T-cell (primary cell): ENCODE measurements around the gene ADD2. TPM values are rescaled to one million over a fixed set of nuclear protein-coding genes. Genes with fewer than 3 reads are reported as not detected.

Experiments
- ATAC-seq, 4 experiments: fragments of 200-7000 bp in 3 of 4; fragments of 150-1000 bp in 1 of 4; cut with Tn5 transposase; replicated peaks in 1 of 4; 1 replicate in 3 of 4; 2 replicates in 1 of 4; pipeline ENCODE4 v1.10.0; 2021; ENCODE audit warnings: moderate library complexity in 3 of 4, mild to moderate bottlenecking in 2 of 4, moderate number of reproducible peaks in 1 of 4
- CTCF ChIA-PET, 2 donors: fragments of 300-600 bp; sonication (Branson Sonifier 250); formaldehyde crosslinking; loops; one replicate each; lab custom pipeline; 2022; ENCODE audit warnings: antibody characterized with exemption in 2 of 2; lab: Charles Lee
- POLR2A ChIA-PET, 2 donors: fragments of 300-600 bp; sonication (Branson Sonifier 250); formaldehyde crosslinking; loops; one replicate each; lab custom pipeline; 2022; ENCODE audit warnings: antibody characterized with exemption in 2 of 2; lab: Charles Lee
- DNase-seq, 35 experiments: peaks; one replicate each; pipeline versions ENCODE4 v3.0.0 to v3.0.0-alpha.2; 2013 to 2023
- H3K27ac ChIP-seq: one replicate; pipeline ENCODE4 v1.5.1; 2013; ENCODE audit warnings: low read length
- H3K27me3 ChIP-seq, 2 experiments: replicated peaks in 1 of 2; 1 replicate in 1 of 2; 2 replicates in 1 of 2; pipeline versions ENCODE4 v1.6.1 to v1.7.0; 2013; ENCODE audit warnings: low read length in 1 of 2, mixed read lengths in 1 of 2; ENCODE audit not compliant: control insufficient read depth in 2 of 2, insufficient read depth in 2 of 2; ENCODE audit errors: extremely low read depth in 1 of 2
- H3K36me3 ChIP-seq, 2 donors: 1 replicate in 1 of 2; 2 replicates in 1 of 2; pipeline versions ENCODE4 v1.6.1 to v1.7.0; 2013; ENCODE audit warnings: low read length in 1 of 2; ENCODE audit not compliant: control insufficient read depth in 2 of 2, insufficient read depth in 1 of 2; ENCODE audit errors: extremely low read depth in 1 of 2
- H3K4me1 ChIP-seq, 2 experiments: 1 replicate in 1 of 2; 2 replicates in 1 of 2; pipeline versions ENCODE4 v1.6.1 to v1.7.0; 2013; ENCODE audit warnings: low read length in 2 of 2, mixed read lengths in 1 of 2; ENCODE audit not compliant: insufficient read depth in 2 of 2, control insufficient read depth in 1 of 2; ENCODE audit errors: extremely low read depth in 1 of 2
- H3K4me3 ChIP-seq, 2 donors: 1 replicate in 1 of 2; 2 replicates in 1 of 2; pipeline versions ENCODE4 v1.5.1 to v1.7.0; 2013; ENCODE audit warnings: mild to moderate bottlenecking in 2 of 2, low read length in 1 of 2, moderate library complexity in 1 of 2; ENCODE audit not compliant: control insufficient read depth in 1 of 2; ENCODE audit errors: extremely low read depth in 1 of 2
- H3K9me3 ChIP-seq: 2 replicates; pipeline ENCODE4 v1.7.0; 2013
- H3K27ac Mint-ChIP-seq, 2 donors: one replicate each; pipeline ENCODE4 v1.8.0; 2020 to 2021; ENCODE audit warnings: mild to moderate bottlenecking in 2 of 2, mixed read lengths in 2 of 2
- H3K27me3 Mint-ChIP-seq, 2 donors: one replicate each; pipeline ENCODE4 v1.8.0; 2021 to 2022; ENCODE audit warnings: mixed read lengths in 2 of 2
- H3K36me3 Mint-ChIP-seq: one replicate; pipeline ENCODE4 v1.8.0; 2021; ENCODE audit warnings: mixed read lengths
- H3K4me1 Mint-ChIP-seq, 3 donors: one replicate each; pipeline ENCODE4 v1.8.0; 2020 to 2022; ENCODE audit warnings: mixed read lengths in 3 of 3, mild to moderate bottlenecking in 1 of 3
- H3K4me3 Mint-ChIP-seq, 3 donors: one replicate each; pipeline ENCODE4 v1.8.0; 2020 to 2022; ENCODE audit warnings: mild to moderate bottlenecking in 3 of 3, mixed read lengths in 3 of 3, moderate library complexity in 3 of 3
- H3K9me3 Mint-ChIP-seq, 3 donors: one replicate each; pipeline ENCODE4 v1.8.0; 2020 to 2022; ENCODE audit warnings: mixed read lengths in 3 of 3
- WGBS: methylation state at CpG from one replicate; pipeline ENCODE4 v1.1.5; 2013; ENCODE audit warnings: missing lambda C conversion rate; ENCODE audit not compliant: insufficient coverage; 5-methylcytosine and 5-hydroxymethylcytosine counted together
- total RNA-seq, 35 experiments: library from RNA in 6 of 35; stranded (reverse) in 6 of 35; fragments of 120-200 nt in 1 of 35; gene quantifications; one replicate each; pipeline versions ENCODE4 v1.2.1 to v1.2.4 and lab custom pipeline; 2013 to 2026

The ADD2 gene
- total RNA-seq, 5 donors from 2014 or later (not counting 1 experiment from before 2014, with no cell fraction given): 4.7 to 7.9 (median 7.1) TPM

GRCh38 chr2:70750320-70750719 lies 17.7 kb downstream of the ADD2 start:
- no peak overlapping the region for H3K27ac ChIP-seq
- no peak overlapping the region for H3K4me3 ChIP-seq
- no peaks in the 10 kb centered on the region for H3K4me1 ChIP-seq
- no peaks in the 10 kb centered on the region for H3K9me3 Mint-ChIP-seq
- peaks cover 2 to 5% of the 10 kb centered on the region in 2 experiments for H3K27me3 ChIP-seq
- H3K27me3 Mint-ChIP-seq: peaks cover 8 to 11% of the 10 kb centered on the region in 2 donors
- no peak overlapping the region for H3K27ac Mint-ChIP-seq
- WGBS: no CpG with 5 or more reads among the region's 1 CpG
- no peaks in the 10 kb centered on the region for H3K9me3 ChIP-seq
- no peaks in the 10 kb centered on the region for H3K36me3 Mint-ChIP-seq
- ATAC-seq (no peak), DNase-seq (no peak)
- H3K36me3 ChIP-seq: no peaks in the 10 kb centered on the region
- CTCF ChIA-PET: no interaction called here
- no peaks in the 10 kb centered on the region for H3K4me1 Mint-ChIP-seq
- POLR2A ChIA-PET: no interaction called here
- H3K4me3 Mint-ChIP-seq: no peak overlapping the region

- WGBS: no CpG with 5 or more reads among the region's 1 CpG
- no peaks in the 10 kb centered on the region for H3K36me3 ChIP-seq
- Mint-ChIP-seq H3K4me3 (no peak overlapping the region), H3K4me1 (no peaks in the 10 kb centered on the region), H3K27ac (no peak overlapping the region), H3K27me3 (peaks cover 8 to 13% of the 10 kb centered on the region in 2 donors), H3K36me3 (no peaks in the 10 kb centered on the region), H3K9me3 (no peaks in the 10 kb centered on the region)
- H3K27me3 ChIP-seq: peaks cover 0 to 2% of the 10 kb centered on the region in 2 experiments
- no peaks in the 10 kb centered on the region for H3K4me1 ChIP-seq
- CTCF ChIA-PET: interaction anchor here in 1 of 2 donors (0.6 kb wide), 1 partner anchor 42 kb away, joined by 15 read pairs; the partner anchor contains the start of gene FIGLA
- ATAC-seq (no peak), DNase-seq (no peak)
- no peak overlapping the region for H3K4me3 ChIP-seq
- no peak overlapping the region for H3K27ac ChIP-seq
- H3K9me3 ChIP-seq: no peaks in the 10 kb centered on the region
- POLR2A ChIA-PET: no interaction called here
Observed at GRCh38 chr2:70748002-70748784, 19.8 kb downstream of the ADD2 start.

DNA sequence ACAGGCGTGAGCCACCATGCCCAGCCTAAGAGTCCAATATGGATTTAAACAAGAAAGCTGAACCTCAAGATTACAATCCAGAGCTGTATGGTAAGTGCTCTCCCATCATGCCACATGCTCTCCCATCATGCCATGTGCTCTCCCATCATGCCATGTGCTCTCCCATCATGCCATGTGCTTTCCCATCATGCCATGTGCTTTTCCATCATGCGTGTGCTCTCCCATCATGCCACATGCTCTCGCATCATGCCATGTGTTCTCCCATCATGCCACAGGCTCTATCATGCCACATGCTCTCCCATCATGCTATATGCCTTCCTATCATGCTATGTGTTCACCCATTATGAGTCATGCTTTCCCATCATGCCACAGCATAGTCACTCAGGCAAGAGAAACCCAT lies 20.7 kb downstream of the ADD2 start:
- no peak overlapping the region for H3K27ac Mint-ChIP-seq
- no peaks in the 10 kb centered on the region for H3K4me1 ChIP-seq
- no peak overlapping the region for H3K4me3 Mint-ChIP-seq
- CTCF ChIA-PET: no interaction called here
- no peaks in the 10 kb centered on the region for H3K36me3 Mint-ChIP-seq
- no peak for ATAC-seq
- no peak overlapping the region for H3K27ac ChIP-seq
- POLR2A ChIA-PET: no interaction called here
- peaks cover 8 to 13% of the 10 kb centered on the region in 2 donors for H3K27me3 Mint-ChIP-seq
- peaks cover 0 to 2% of the 10 kb centered on the region in 2 experiments for H3K27me3 ChIP-seq
- no peaks in the 10 kb centered on the region for H3K9me3 ChIP-seq
- H3K4me3 ChIP-seq: no peak overlapping the region
- H3K4me1 Mint-ChIP-seq: no peaks in the 10 kb centered on the region
- H3K36me3 ChIP-seq: no peaks in the 10 kb centered on the region
- DNase-seq: no peak
- WGBS: 93% methylated on average over 3 of the region's 3 CpGs
- no peaks in the 10 kb centered on the region for H3K9me3 Mint-ChIP-seq

- peaks cover 8 to 13% of the 10 kb centered on the region in 2 donors for H3K27me3 Mint-ChIP-seq
- H3K36me3 ChIP-seq: no peaks in the 10 kb centered on the region
- H3K4me1 Mint-ChIP-seq: no peaks in the 10 kb centered on the region
- POLR2A ChIA-PET: no interaction called here
- H3K9me3 ChIP-seq: no peaks in the 10 kb centered on the region
- no peak overlapping the region for H3K4me3 Mint-ChIP-seq
- no peak overlapping the region for H3K4me3 ChIP-seq
- no peaks in the 10 kb centered on the region for H3K4me1 ChIP-seq
- ATAC-seq (no peak), DNase-seq (no peak)
- no peak overlapping the region for H3K27ac Mint-ChIP-seq
- CTCF ChIA-PET: no interaction called here
- no peak overlapping the region for H3K27ac ChIP-seq
- H3K27me3 ChIP-seq: peaks cover 0 to 2% of the 10 kb centered on the region in 2 experiments
- H3K9me3 Mint-ChIP-seq: no peaks in the 10 kb centered on the region
- WGBS: no CpG with 5 or more reads among the region's 5 CpGs
- no peaks in the 10 kb centered on the region for H3K36me3 Mint-ChIP-seq
Observed at GRCh38 chr2:70746094-70746974, 21.7 kb downstream of the ADD2 start.

GRCh38 chr2:70745276-70745825 lies 22.6 kb downstream of the ADD2 start:
- no peak overlapping the region for H3K4me3 Mint-ChIP-seq
- H3K9me3 Mint-ChIP-seq: peaks cover 0 to under 1% (median 0%) of the 10 kb centered on the region in 3 donors
- H3K36me3 Mint-ChIP-seq: no peaks in the 10 kb centered on the region
- Histone ChIP-seq H3K4me1 (no peaks in the 10 kb centered on the region), H3K4me3 (no peak overlapping the region), H3K36me3 (no peaks in the 10 kb centered on the region), H3K27ac (no peak overlapping the region), H3K27me3 (peaks cover 0 to 2% of the 10 kb centered on the region in 2 experiments), H3K9me3 (no peaks in the 10 kb centered on the region)
- WGBS: no CpG with 5 or more reads among the region's 3 CpGs
- ChIA-PET POLR2A (no interaction called here), CTCF (no interaction called here)
- DNase-seq (no peak), ATAC-seq (no peak)
- peaks cover 7 to 13% of the 10 kb centered on the region in 2 donors for H3K27me3 Mint-ChIP-seq
- H3K4me1 Mint-ChIP-seq: no peaks in the 10 kb centered on the region
- H3K27ac Mint-ChIP-seq: no peak overlapping the region

DNA sequence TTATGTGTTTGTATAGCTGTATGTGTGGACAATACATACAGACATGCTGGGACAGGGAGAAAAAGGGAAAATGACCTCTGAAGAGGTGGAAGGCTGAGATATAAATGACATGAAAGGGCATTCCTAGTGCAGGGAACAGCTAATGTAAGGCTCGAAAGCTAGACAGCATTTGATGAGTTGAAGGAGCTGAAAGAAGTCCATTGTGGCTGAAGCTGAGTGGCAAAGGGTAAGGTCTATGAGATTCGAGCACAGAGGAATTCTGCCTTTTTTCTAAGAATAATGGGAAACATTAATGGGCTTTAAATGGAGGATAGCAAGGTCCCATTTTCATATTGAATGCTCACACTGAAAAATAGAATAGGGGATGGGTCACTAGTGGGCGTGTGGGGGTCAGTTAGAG lies 23.6 kb downstream of the ADD2 start:
- Mint-ChIP-seq H3K27ac (no peak overlapping the region), H3K36me3 (no peaks in the 10 kb centered on the region), H3K9me3 (peaks cover 2 to 3% (median 3%) of the 10 kb centered on the region in 3 donors), H3K4me3 (no peak overlapping the region), H3K27me3 (peaks cover 4 to 9% of the 10 kb centered on the region in 2 donors), H3K4me1 (no peaks in the 10 kb centered on the region)
- H3K27me3 ChIP-seq: peaks cover 0 to 2% of the 10 kb centered on the region in 2 experiments
- CTCF ChIA-PET: no interaction called here
- WGBS: 58% methylated on average over 3 of the region's 3 CpGs
- POLR2A ChIA-PET: no interaction called here
- ATAC-seq (no peak), DNase-seq (no peak)
- no peak overlapping the region for H3K27ac ChIP-seq
- H3K36me3 ChIP-seq: no peaks in the 10 kb centered on the region
- H3K4me3 ChIP-seq: no peak overlapping the region
- no peaks in the 10 kb centered on the region for H3K4me1 ChIP-seq
- no peaks in the 10 kb centered on the region for H3K9me3 ChIP-seq
